HG02870 (cell line): ENCODE data around the gene APH1B.

ENCODE experiments used
- ATAC-seq: cut with Tn5 transposase; IDR thresholded peaks from one replicate; pipeline ENCODE4 v1.9.1; 2021; ENCODE audit warnings: mild to moderate bottlenecking, moderate library complexity; ENCODE audit not compliant: unreplicated experiment

The APH1B gene

GRCh38 chr15:63349621-63350020, 72.2 kb downstream of the APH1B start:
- ATAC-seq: no peak

GRCh38 chr15:63350178-63350621, 72.8 kb downstream of the APH1B start:
- ATAC-seq: no peak

GRCh38 chr15:63351170-63351569, 73.8 kb downstream of the APH1B start:
- ATAC-seq: no peak

GRCh38 chr15:63352808-63353207, 75.4 kb downstream of the APH1B start:
- no peak for ATAC-seq

GRCh38 chr15:63353261-63353660, 75.9 kb downstream of the APH1B start:
- ATAC-seq: no peak

GRCh38 chr15:63353887-63354286, 76.5 kb downstream of the APH1B start:
- ATAC-seq: no peak

- ATAC-seq: no peak
Measured at GRCh38 chr15:63354821-63355650, 77.6 kb downstream of the APH1B start.

- ATAC-seq: no peak
Measured at GRCh38 chr15:63357061-63357460, 79.7 kb downstream of the APH1B start.

GRCh38 chr15:63357731-63358130, 80.3 kb downstream of the APH1B start:
- no peak for ATAC-seq

GRCh38 chr15:63358241-63359029, 81.0 kb downstream of the APH1B start:
- ATAC-seq: no peak
